Measurements from ENCODE around the gene PRIM2. TPM values are rescaled to one million over a fixed set of nuclear protein-coding genes. Genes with fewer than 3 reads are reported as not detected.

Gene PRIM2
- total RNA-seq, 2 donors from 2014 or later = 18.5 to 28.9 TPM

DNA sequence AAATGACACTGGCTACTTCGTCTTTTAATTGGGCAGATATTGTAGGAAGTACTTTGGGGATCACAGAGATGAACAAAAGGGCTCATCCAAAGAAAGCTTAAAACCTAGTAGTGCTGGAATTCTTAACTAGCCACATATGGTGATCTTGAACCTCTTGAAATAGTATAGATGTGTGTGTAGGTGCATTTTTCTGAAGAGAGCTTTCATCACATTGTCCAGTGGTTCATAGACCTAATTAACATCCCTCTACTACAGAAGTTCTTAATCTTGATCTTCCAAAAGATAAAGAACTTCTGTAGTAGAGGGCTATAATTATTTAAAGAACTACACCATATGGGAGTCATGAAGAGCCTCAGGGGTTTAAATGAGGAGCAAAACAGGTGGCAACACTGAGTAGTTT is 2.3 kb upstream of the PRIM2 start:
- peaks cover 5% of the 10 kb centered on the region for H3K4me1 ChIP-seq (replicated peaks)
- TF ChIP-seq POLR2AphosphoS5 (IDR thresholded peaks at IDR 0.05) = no peak
- TF ChIP-seq, protein P1, sequence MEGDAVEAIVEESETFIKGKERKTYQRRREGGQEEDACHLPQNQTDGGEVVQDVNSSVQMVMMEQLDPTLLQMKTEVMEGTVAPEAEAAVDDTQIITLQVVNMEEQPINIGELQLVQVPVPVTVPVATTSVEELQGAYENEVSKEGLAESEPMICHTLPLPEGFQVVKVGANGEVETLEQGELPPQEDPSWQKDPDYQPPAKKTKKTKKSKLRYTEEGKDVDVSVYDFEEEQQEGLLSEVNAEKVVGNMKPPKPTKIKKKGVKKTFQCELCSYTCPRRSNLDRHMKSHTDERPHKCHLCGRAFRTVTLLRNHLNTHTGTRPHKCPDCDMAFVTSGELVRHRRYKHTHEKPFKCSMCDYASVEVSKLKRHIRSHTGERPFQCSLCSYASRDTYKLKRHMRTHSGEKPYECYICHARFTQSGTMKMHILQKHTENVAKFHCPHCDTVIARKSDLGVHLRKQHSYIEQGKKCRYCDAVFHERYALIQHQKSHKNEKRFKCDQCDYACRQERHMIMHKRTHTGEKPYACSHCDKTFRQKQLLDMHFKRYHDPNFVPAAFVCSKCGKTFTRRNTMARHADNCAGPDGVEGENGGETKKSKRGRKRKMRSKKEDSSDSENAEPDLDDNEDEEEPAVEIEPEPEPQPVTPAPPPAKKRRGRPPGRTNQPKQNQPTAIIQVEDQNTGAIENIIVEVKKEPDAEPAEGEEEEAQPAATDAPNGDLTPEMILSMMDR (IDR thresholded peaks at IDR 0.05) = no peak
- no peak for TF ChIP-seq POLR2A (IDR thresholded peaks at IDR 0.05)
- intact Hi-C loops (cut with DNase I) = loop anchor here (5.0 kb wide), 4 partner anchors 143 to 408 kb away; partner anchors contain the start of genes BAG2, BEND6 and KIAA1586
- no peaks in the 10 kb centered on the region for H3K36me3 ChIP-seq
- no peaks in the 10 kb centered on the region for H3K9me3 ChIP-seq
- no peak for DNase-seq (ENCODE audit: low spot score)
- peak overlapping the region; percentile 67 to 71 for H3K27ac ChIP-seq
- H3K27me3 ChIP-seq (replicated peaks; ENCODE audit: insufficient read depth) = no peaks in the 10 kb centered on the region
- WGBS = 76% methylated on average over 1 of the region's 1 CpG
- no peak overlapping the region for H3K4me3 ChIP-seq

DNA sequence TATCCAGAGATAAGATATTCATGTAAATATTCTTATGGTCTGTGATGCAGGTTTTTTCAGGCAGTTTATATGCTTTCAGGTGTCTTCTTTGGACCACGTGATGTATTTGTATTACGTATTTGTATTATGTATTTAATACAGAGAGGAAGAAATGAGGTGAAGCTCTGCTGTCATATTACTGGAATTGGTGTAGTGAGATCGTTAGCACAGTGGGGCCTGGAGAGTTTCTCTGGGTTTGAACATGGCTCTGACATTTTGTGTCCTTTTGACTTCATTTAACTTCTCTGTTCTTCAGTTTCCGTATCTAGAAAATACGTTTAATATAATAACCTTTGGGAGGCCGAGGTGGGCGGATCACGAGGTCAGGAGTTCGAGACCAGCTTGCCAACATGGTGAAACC is 1.6 kb upstream of the PRIM2 start:
- H3K27me3 ChIP-seq (replicated peaks; ENCODE audit: insufficient read depth) = no peaks in the 10 kb centered on the region
- TF ChIP-seq POLR2AphosphoS5 (IDR thresholded peaks at IDR 0.05) (no peak), POLR2A (IDR thresholded peaks at IDR 0.05) (no peak)
- TF ChIP-seq, protein P1 (IDR thresholded peaks at IDR 0.05) = no peak
- peaks cover 5% of the 10 kb centered on the region for H3K4me1 ChIP-seq (replicated peaks)
- 73% methylated on average over 9 of the region's 9 CpGs for WGBS
- no peaks in the 10 kb centered on the region for H3K36me3 ChIP-seq
- H3K27ac ChIP-seq = peak overlapping the region in 1 of 2 donors; percentile 74
- intact Hi-C loops (cut with DNase I) = loop anchor here (5.0 kb wide), 4 partner anchors 144 to 409 kb away; partner anchors contain the start of genes BAG2, BEND6 and KIAA1586
- no peak for DNase-seq (ENCODE audit: low spot score)
- no peaks in the 10 kb centered on the region for H3K9me3 ChIP-seq
- H3K4me3 ChIP-seq = no peak overlapping the region

DNA sequence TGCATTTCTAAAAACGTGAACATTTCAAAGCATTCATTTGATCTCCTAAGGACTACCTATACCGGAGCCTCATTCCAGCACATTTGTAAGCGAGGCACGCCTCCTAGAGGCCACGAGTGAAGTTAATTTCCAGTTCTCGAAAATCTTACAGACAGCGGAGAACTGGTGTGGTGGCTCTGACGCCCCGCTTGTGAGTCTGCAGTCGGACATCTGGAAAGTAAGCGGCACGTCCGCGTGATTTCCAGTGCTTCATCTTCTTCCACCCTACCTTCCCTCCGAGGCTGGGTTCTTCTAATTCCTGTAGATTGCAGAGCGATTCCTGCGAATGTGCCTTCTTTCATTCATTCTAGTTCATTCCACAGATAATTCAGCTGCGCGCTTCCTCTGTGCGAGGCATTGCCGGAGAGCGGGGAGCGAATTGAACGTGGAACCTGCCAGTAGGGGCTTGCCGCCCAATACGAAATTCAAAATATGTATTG is 810 bp upstream of the PRIM2 start:
- peak; percentile 85 for DNase-seq (ENCODE audit: low spot score)
- Histone ChIP-seq H3K9me3 (no peaks in the 10 kb centered on the region), H3K27me3 (replicated peaks; ENCODE audit: insufficient read depth) (no peaks in the 10 kb centered on the region), H3K4me1 (replicated peaks) (peaks cover 5% of the 10 kb centered on the region), H3K4me3 (peak overlapping the region; percentile 41 to 46), H3K27ac (peak overlapping the region; percentile 51 to 74), H3K36me3 (no peaks in the 10 kb centered on the region)
- TF ChIP-seq POLR2A (IDR thresholded peaks at IDR 0.05) (no peak), POLR2AphosphoS5 (IDR thresholded peaks at IDR 0.05) (peak; percentile 73)
- TF ChIP-seq, protein P1 (IDR thresholded peaks at IDR 0.05) = peak; percentile 44 to 90 (median 82)
- 0% methylated on average over 26 of the region's 26 CpGs for WGBS
- intact Hi-C loops (cut with DNase I) = loop anchor here (5.0 kb wide), 4 partner anchors 144 to 409 kb away; partner anchors contain the start of genes BAG2, BEND6 and KIAA1586

DNA sequence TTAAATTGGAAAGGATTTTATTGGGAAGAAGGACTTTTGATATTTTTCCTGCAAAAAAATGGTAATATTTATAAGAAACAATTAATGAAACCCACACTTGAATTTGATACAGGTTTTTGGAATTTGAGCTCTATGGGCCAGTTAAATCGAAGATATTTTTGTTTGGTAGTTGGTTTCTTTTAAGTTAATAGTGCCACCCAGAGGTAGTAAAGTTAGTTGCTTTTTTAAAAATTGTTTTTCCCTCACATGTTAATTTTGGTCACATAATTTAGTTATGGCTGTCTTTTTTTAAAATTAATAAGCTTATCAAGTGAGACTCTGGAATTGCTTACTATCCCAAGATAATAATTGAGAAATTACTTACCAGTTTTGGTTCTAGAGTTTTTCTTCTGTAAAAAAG is 7.1 kb downstream of the PRIM2 start:
- intact Hi-C loops (cut with DNase I) = no loop called here

More for the DNA sequence above, 7.1 kb downstream of the PRIM2 start:
- no peak overlapping the region for H3K4me3 ChIP-seq
- no peak overlapping the region for H3K27ac ChIP-seq
- no peak for DNase-seq (ENCODE audit: low spot score)
- no peaks in the 10 kb centered on the region for H3K9me3 ChIP-seq
- H3K27me3 ChIP-seq (replicated peaks; ENCODE audit: insufficient read depth) = no peaks in the 10 kb centered on the region
- 0% methylated on average over 1 of the region's 1 CpG for WGBS
- peaks cover 0 to 3% of the 10 kb centered on the region in 2 donors for H3K36me3 ChIP-seq
- no peaks in the 10 kb centered on the region for H3K4me1 ChIP-seq (replicated peaks)
- TF ChIP-seq, protein P1 (IDR thresholded peaks at IDR 0.05) = peak in 2 of 4 experiments; percentile 41 to 46
- TF ChIP-seq POLR2AphosphoS5 (IDR thresholded peaks at IDR 0.05) (no peak), POLR2A (IDR thresholded peaks at IDR 0.05) (no peak)

Measured in prostate gland (tissue), 2 donors.